ENCODE measurements around the gene UIMC1. TPM values are rescaled to one million over a fixed set of nuclear protein-coding genes. Genes with fewer than 3 reads are reported as not detected.

UIMC1 gene
- total and polyA plus RNA-seq, 2 of the 13 experiments (the other 11 are each of a cell fraction or from before 2014, with no cell fraction given): 18.9 to 32.7 TPM

- TF ChIP-seq DBP (CRISPR knock-in tag; IDR thresholded peaks at IDR 0.05; ENCODE audit: not compliant biosample characterization): no peak
- TF ChIP-seq ZSCAN21 (CRISPR knock-in tag; IDR thresholded peaks at IDR 0.05; ENCODE audit: borderline replicate concordance): no peak
Measured at GRCh38 chr5:176875783-176876505, 130.6 kb downstream of the UIMC1 start (continued).

- BruUV-seq (replicated peaks): no TSS peak
- Histone ChIP-seq H3K9me3 (ENCODE audit: low read length) (no peaks in the 10 kb centered on the region), H3K36me3 (replicated peaks in 1 of 2; ENCODE audit: control insufficient read depth in 1 of 2, insufficient read depth in 2 of 2, low read length in 2 of 2) (no peaks in the 10 kb centered on the region), H3K4me2 (ENCODE audit: low read depth, low read length) (no peak overlapping the region), H3K27ac (ENCODE audit: extremely low read length, insufficient read depth, low read length) (no peak overlapping the region), H3K9ac (ENCODE audit: insufficient read depth, low read depth, low read length) (no peak overlapping the region), H4K20me1 (ENCODE audit: insufficient read depth, low read length) (no peaks in the 10 kb centered on the region), H3K79me2 (ENCODE audit: insufficient read depth, low read length) (no peaks in the 10 kb centered on the region), H2AFZ (ENCODE audit: low read length) (no peak overlapping the region), H3K4me3 (replicated peaks in 1 of 3; ENCODE audit: insufficient read depth in 1 of 3, low read depth in 2 of 3, low read length in 3 of 3) (no peak overlapping the region), H3K27me3 (ENCODE audit: control insufficient read depth in 1 of 2, insufficient read depth in 2 of 2, low read length in 2 of 2) (peaks cover 26 to 71% of the 10 kb centered on the region in 2 experiments; a peak in 4 of 5 replicates), H3K4me1 (ENCODE audit: insufficient read depth, low read length) (peaks cover 9% of the 10 kb centered on the region)
- FAIRE-seq: no peak
- CTCF ChIA-PET (ENCODE audit: low intra/inter-chr PET ratio, low total read pairs): no interaction called here
- DNase-seq (ENCODE audit: low spot score): no peak
- intact Hi-C loops (cut with micrococcal nuclease; ENCODE audit: unreplicated experiment) (no loop called here), in situ Hi-C loops (cut with HindIII; ENCODE audit: extremely low pct_ligation_motif_present, low pct_unique_long_range_greater_than_20kb) (no loop called here)
- POLR2A ChIA-PET: interaction anchor here (1.4 kb wide), 1 partner anchor 228 kb away, joined by 3 read pairs; the partner anchor contains the start of gene TSPAN17
- WGBS (ENCODE audit: low lambda C conversion rate): 24% methylated on average over 15 of the region's 17 CpGs
- no peak for ATAC-seq
- TF ChIP-seq ZNF558 (CRISPR knock-in tag; IDR thresholded peaks at IDR 0.05; ENCODE audit: borderline replicate concordance): no peak
- no peak for TF ChIP-seq SMYD3 (CRISPR knock-in tag; IDR thresholded peaks at IDR 0.05)
- no peak for TF ChIP-seq RBM39 (IDR thresholded peaks at IDR 0.05; ENCODE audit: low read depth, low read length, poor library complexity, severe bottlenecking)
- TF ChIP-seq IRF9 (CRISPR knock-in tag; IDR thresholded peaks at IDR 0.05; ENCODE audit: borderline replicate concordance): no peak
- TF ChIP-seq RFX3 (CRISPR knock-in tag; IDR thresholded peaks at IDR 0.05): no peak
- no peak for TF ChIP-seq ZNF333 (CRISPR knock-in tag; IDR thresholded peaks at IDR 0.05; ENCODE audit: borderline replicate concordance)
- no peak for TF ChIP-seq ZNF530 (CRISPR knock-in tag; IDR thresholded peaks at IDR 0.05; ENCODE audit: low read depth)
Measured at GRCh38 chr5:176875014-176875550, 131.5 kb downstream of the UIMC1 start.
